GM12892 (cell line): Measurements from ENCODE around the gene STPG3.

Experiments
- POLR2A ChIP-seq: IDR thresholded peaks from 2 replicates; pipeline ENCODE4 v1.6.1; 2011; ENCODE audit warnings: low read depth, low read length, control low read depth
- POLR2AphosphoS5 ChIP-seq: IDR thresholded peaks from 2 replicates; pipeline ENCODE4 v1.6.1; 2011; ENCODE audit warnings: low read depth, low read length, control low read depth
- TAF1 ChIP-seq: IDR thresholded peaks from 2 replicates; pipeline ENCODE4 v1.6.1; 2011; ENCODE audit warnings: low read depth, mild to moderate bottlenecking, control low read depth, low read length, borderline replicate concordance

DNA sequence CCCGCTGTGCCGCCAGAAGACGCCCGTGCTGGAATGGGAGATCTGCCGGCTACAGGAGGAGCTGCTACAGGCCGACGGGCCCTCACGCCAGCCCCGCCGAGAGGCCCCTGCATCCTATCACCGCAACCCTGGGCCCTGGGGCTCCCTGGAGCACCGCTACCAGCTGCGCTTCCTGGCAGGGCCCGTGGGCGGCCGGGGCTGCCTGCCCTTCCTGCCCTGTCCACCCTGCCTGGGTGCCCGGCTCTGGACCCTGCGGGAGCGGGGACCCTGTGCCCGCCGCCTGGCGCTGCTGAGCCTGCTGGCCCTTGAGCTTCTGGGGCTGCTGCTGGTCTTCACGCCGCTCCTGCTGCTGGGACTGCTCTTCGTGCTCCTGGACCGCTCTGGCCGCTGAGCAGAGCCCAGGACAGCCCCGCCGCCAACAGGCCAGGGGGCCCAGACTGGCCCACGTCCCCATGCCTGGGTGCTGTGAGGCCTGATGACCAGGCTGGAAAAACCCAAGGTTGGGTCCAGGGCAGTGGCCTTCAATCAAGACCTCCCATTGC is 32.8 kb upstream of the STPG3 start:
- no peak for TF ChIP-seq TAF1
- no peak for TF ChIP-seq POLR2A
- no peak for TF ChIP-seq POLR2AphosphoS5
